Hematopoietic multipotent progenitor cell (in vitro differentiated cells): ENCODE measurements around the gene FAM216A. TPM values are rescaled to one million over a fixed set of nuclear protein-coding genes. Genes with fewer than 3 reads are reported as not detected.

Experiments used
- DNase-seq, 3 donors: peaks; one replicate each; pipeline ENCODE4 v3.0.0-alpha.2; 2011 to 2015; ENCODE audit warnings: low read depth in 2 of 3, low spot score in 2 of 3
- small RNA-seq: library from RNA; depleted of rRNA; stranded (forward); fragments of <200 nt; gene quantifications from one replicate; pipeline ENCODE3, GENCODE V24; 2012
- total RNA-seq: library from RNA; depleted of rRNA; stranded (reverse); fragments of >200 nt; gene quantifications from one replicate; pipeline ENCODE4 v1.2.3, GENCODE V29; 2012

The FAM216A gene
- total RNA-seq, 1 donor, result 39.9 TPM

DNA sequence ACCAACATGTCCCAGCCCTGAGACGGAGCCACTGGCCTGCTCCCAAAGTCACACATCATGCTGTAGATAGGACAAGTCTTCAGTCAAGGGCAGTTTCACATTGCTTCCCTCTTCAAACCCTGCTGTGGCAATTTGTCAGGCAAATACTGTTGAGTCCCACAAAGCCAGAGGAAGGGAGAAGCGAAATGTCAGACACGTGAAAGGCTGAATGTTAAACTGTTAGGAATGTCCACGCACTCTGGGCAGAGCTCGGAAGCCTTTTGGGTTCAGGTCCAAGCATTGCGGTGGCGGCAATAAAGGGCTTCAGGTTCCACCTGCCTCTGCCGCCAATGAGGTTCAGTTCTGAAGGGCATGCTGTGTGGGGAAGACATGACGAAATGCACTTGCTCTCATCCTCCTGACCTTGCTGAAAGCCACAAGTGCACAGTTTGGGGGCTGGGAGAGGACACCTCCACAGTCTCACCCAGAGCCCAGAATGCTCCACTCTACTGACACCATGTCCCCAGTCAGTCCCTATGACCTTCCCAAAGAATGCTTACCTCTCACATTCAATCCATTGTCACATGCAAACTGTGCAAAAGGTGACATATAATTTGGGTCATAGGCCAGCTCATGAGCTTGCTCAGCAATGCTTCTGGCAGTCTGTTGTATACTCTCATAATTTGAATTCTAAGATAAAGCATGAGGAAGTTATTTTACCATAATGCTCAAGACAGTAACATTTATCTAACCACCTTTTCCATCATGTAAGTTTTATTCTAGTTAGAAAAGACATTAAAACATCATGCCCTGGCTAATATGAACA, 69.2 kb downstream of the FAM216A start:
- DNase-seq, result no peak

GRCh38 chr12:110538869-110539622, 70.4 kb downstream of the FAM216A start:
- DNase-seq, result no peak

Small RNA genes lying within 50 kb of the gene (small RNA-seq; reads per million reads assigned to genes)
- gene RF00278, result not detected

Other genes starting within 250 kb of the FAM216A start
- 87.3 TPM for gene ATP2A2, start 187.6 kb upstream of the FAM216A start, total RNA-seq
- 37.2 TPM for gene ANAPC7, start 65.1 kb upstream of the FAM216A start, total RNA-seq
- 141 TPM for gene ARPC3, start 18.5 kb upstream of the FAM216A start, total RNA-seq
- gene GPN3, start 588 bp upstream of the FAM216A start, total RNA-seq, result 11.3 TPM
- 22.9 TPM for gene VPS29, start 33.3 kb downstream of the FAM216A start, total RNA-seq
- 0.54 TPM for gene RAD9B, start 33.5 kb downstream of the FAM216A start, total RNA-seq
- gene PPTC7, start 114.5 kb downstream of the FAM216A start, total RNA-seq, result 15.9 TPM
- 14.0 TPM for gene TCTN1, start 145.3 kb downstream of the FAM216A start, total RNA-seq
- gene HVCN1, start 220.3 kb downstream of the FAM216A start, total RNA-seq, result 8.6 TPM